T-cell (primary cell): ENCODE measurements around the gene ANKLE2. TPM values are rescaled to one million over a fixed set of nuclear protein-coding genes. Genes with fewer than 3 reads are reported as not detected.
"Not testable (repeated sequence)": the region's sequence is repeated elsewhere in the genome, so short reads cannot be mapped to it uniquely, and the experiment has no call there.

Source experiments
- ATAC-seq, 4 experiments: fragments of 200-7000 bp in 3 of 4; fragments of 150-1000 bp in 1 of 4; cut with Tn5 transposase; replicated peaks in 1 of 4; 1 replicate in 3 of 4; 2 replicates in 1 of 4; pipeline ENCODE4 v1.10.0; 2021; ENCODE audit warnings: moderate library complexity in 3 of 4, mild to moderate bottlenecking in 2 of 4, moderate number of reproducible peaks in 1 of 4
- CTCF ChIA-PET, 2 donors: fragments of 300-600 bp; sonication (Branson Sonifier 250); formaldehyde crosslinking; loops; one replicate each; lab custom pipeline; 2022; ENCODE audit warnings: antibody characterized with exemption in 2 of 2; lab: Charles Lee
- POLR2A ChIA-PET, 2 donors: fragments of 300-600 bp; sonication (Branson Sonifier 250); formaldehyde crosslinking; loops; one replicate each; lab custom pipeline; 2022; ENCODE audit warnings: antibody characterized with exemption in 2 of 2; lab: Charles Lee
- DNase-seq, 35 experiments: peaks; one replicate each; pipeline versions ENCODE4 v3.0.0 to v3.0.0-alpha.2; 2013 to 2023
- H3K27ac ChIP-seq: one replicate; pipeline ENCODE4 v1.5.1; 2013; ENCODE audit warnings: low read length
- H3K27me3 ChIP-seq, 2 experiments: replicated peaks in 1 of 2; 1 replicate in 1 of 2; 2 replicates in 1 of 2; pipeline versions ENCODE4 v1.6.1 to v1.7.0; 2013; ENCODE audit warnings: low read length in 1 of 2, mixed read lengths in 1 of 2; ENCODE audit not compliant: control insufficient read depth in 2 of 2, insufficient read depth in 2 of 2; ENCODE audit errors: extremely low read depth in 1 of 2
- H3K36me3 ChIP-seq, 2 donors: 1 replicate in 1 of 2; 2 replicates in 1 of 2; pipeline versions ENCODE4 v1.6.1 to v1.7.0; 2013; ENCODE audit warnings: low read length in 1 of 2; ENCODE audit not compliant: control insufficient read depth in 2 of 2, insufficient read depth in 1 of 2; ENCODE audit errors: extremely low read depth in 1 of 2
- H3K4me1 ChIP-seq, 2 experiments: 1 replicate in 1 of 2; 2 replicates in 1 of 2; pipeline versions ENCODE4 v1.6.1 to v1.7.0; 2013; ENCODE audit warnings: low read length in 2 of 2, mixed read lengths in 1 of 2; ENCODE audit not compliant: insufficient read depth in 2 of 2, control insufficient read depth in 1 of 2; ENCODE audit errors: extremely low read depth in 1 of 2
- H3K4me3 ChIP-seq, 2 donors: 1 replicate in 1 of 2; 2 replicates in 1 of 2; pipeline versions ENCODE4 v1.5.1 to v1.7.0; 2013; ENCODE audit warnings: mild to moderate bottlenecking in 2 of 2, low read length in 1 of 2, moderate library complexity in 1 of 2; ENCODE audit not compliant: control insufficient read depth in 1 of 2; ENCODE audit errors: extremely low read depth in 1 of 2
- H3K9me3 ChIP-seq: 2 replicates; pipeline ENCODE4 v1.7.0; 2013
- H3K27ac Mint-ChIP-seq, 2 donors: one replicate each; pipeline ENCODE4 v1.8.0; 2020 to 2021; ENCODE audit warnings: mild to moderate bottlenecking in 2 of 2, mixed read lengths in 2 of 2
- H3K27me3 Mint-ChIP-seq, 2 donors: one replicate each; pipeline ENCODE4 v1.8.0; 2021 to 2022; ENCODE audit warnings: mixed read lengths in 2 of 2
- H3K36me3 Mint-ChIP-seq: one replicate; pipeline ENCODE4 v1.8.0; 2021; ENCODE audit warnings: mixed read lengths
- H3K4me1 Mint-ChIP-seq, 3 donors: one replicate each; pipeline ENCODE4 v1.8.0; 2020 to 2022; ENCODE audit warnings: mixed read lengths in 3 of 3, mild to moderate bottlenecking in 1 of 3
- H3K4me3 Mint-ChIP-seq, 3 donors: one replicate each; pipeline ENCODE4 v1.8.0; 2020 to 2022; ENCODE audit warnings: mild to moderate bottlenecking in 3 of 3, mixed read lengths in 3 of 3, moderate library complexity in 3 of 3
- H3K9me3 Mint-ChIP-seq, 3 donors: one replicate each; pipeline ENCODE4 v1.8.0; 2020 to 2022; ENCODE audit warnings: mixed read lengths in 3 of 3
- WGBS: methylation state at CpG from one replicate; pipeline ENCODE4 v1.1.5; 2013; ENCODE audit warnings: missing lambda C conversion rate; ENCODE audit not compliant: insufficient coverage; 5-methylcytosine and 5-hydroxymethylcytosine counted together
- total RNA-seq, 35 experiments: library from RNA in 6 of 35; stranded (reverse) in 6 of 35; fragments of 120-200 nt in 1 of 35; gene quantifications; one replicate each; pipeline versions ENCODE4 v1.2.1 to v1.2.4 and lab custom pipeline; 2013 to 2026

ANKLE2 gene
- total RNA-seq, 5 donors from 2014 or later (not counting 1 experiment from before 2014, with no cell fraction given): 88.1 to 106 (median 94.3) TPM

DNA sequence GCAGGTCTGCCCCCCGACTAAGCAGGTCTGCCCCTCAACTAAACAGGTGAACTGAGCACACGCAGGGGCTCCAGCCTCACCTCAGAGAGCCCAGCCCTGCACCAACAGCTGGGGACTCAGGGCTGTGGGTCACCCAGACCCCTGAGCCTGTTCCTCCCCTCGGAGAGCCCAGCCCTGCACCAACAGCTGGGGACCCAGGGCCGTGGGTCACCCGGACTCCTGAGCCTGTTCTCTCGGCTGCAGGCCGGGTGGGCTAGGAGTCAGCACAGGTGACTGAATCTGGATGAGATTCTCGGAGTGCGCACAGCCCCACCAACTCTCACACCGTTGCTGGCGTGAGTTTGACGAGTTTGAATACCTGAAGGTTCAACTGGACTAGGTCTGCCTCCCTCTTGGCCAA lies 20.3 kb upstream of the ANKLE2 start:
- no peak overlapping the region for H3K27ac Mint-ChIP-seq
- H3K9me3 Mint-ChIP-seq: no peaks in the 10 kb centered on the region
- peaks cover 0 to 9% (median 0%) of the 10 kb centered on the region in 3 donors for H3K4me1 Mint-ChIP-seq
- CTCF ChIA-PET: no interaction called here
- Histone ChIP-seq H3K4me3 (no peak overlapping the region), H3K36me3 (peaks cover 48 to 65% of the 10 kb centered on the region in 2 donors), H3K27ac (no peak overlapping the region), H3K27me3 (no peaks in the 10 kb centered on the region), H3K9me3 (no peaks in the 10 kb centered on the region), H3K4me1 (no peaks in the 10 kb centered on the region)
- POLR2A ChIA-PET: no interaction called here
- DNase-seq: no peak
- H3K27me3 Mint-ChIP-seq: no peaks in the 10 kb centered on the region
- no peak for ATAC-seq
- peaks cover 46% of the 10 kb centered on the region for H3K36me3 Mint-ChIP-seq
- H3K4me3 Mint-ChIP-seq: no peak overlapping the region
- WGBS: 99% methylated on average over 9 of the region's 12 CpGs

DNA sequence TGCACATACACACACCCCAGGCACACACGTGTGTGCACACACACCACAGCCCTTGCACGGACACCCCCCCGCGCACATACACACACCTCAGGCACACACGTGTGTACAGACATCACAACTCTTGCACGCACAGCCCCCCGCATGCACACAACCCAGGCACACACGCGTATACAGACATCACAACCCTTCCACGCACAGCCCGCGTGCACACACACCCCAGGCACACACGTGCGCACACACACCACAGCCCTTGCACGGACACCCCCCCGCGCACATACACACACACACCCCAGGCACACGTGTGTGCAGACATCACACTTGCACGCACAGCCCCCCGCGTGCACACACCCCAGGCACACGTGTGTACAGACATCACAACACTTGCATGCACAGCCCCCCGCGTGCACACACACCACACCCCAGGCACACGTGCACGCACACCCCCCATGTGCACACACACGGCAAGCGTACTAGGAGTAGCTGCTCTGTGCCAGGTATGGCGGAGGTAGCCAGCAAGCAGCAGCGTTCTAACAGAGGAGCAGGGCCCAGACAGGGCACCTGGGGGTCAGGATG lies 18.2 kb upstream of the ANKLE2 start:
- no peaks in the 10 kb centered on the region for H3K27me3 Mint-ChIP-seq
- H3K36me3 Mint-ChIP-seq: peaks cover 42% of the 10 kb centered on the region
- H3K4me3 Mint-ChIP-seq: no peak overlapping the region
- 95% methylated on average over 25 of the region's 30 CpGs for WGBS
- H3K4me1 Mint-ChIP-seq: peaks cover 0 to 13% (median 3%) of the 10 kb centered on the region in 3 donors
- no peak overlapping the region for H3K27ac Mint-ChIP-seq
- Histone ChIP-seq H3K9me3 (no peaks in the 10 kb centered on the region), H3K27me3 (no peaks in the 10 kb centered on the region), H3K27ac (no peak overlapping the region), H3K4me1 (no peaks in the 10 kb centered on the region), H3K4me3 (no peak overlapping the region), H3K36me3 (peaks cover 48 to 66% of the 10 kb centered on the region in 2 donors)
- CTCF ChIA-PET: no interaction called here
- ATAC-seq: no peak
- POLR2A ChIA-PET: no interaction called here
- H3K9me3 Mint-ChIP-seq: no peaks in the 10 kb centered on the region
- DNase-seq: no peak

DNA sequence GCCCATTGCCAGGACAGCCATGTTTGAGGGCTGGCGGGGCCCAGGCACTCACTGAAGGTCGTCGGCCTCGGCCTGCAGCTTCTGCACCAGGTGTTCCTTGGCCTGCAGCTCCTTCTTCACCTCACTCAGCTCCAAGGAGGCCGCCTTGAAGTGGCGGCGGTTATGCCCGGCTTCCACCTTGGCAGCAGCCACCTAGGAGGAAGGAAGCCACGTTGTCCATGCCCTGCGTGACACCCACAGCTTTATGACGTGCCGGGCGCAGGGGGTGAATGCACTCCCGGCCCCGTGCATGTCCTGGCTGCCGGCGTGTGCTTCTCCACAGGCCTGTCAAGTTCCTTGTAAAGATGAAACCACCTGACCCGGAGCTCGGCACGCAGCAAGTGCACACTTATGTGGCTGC lies 16.0 kb upstream of the ANKLE2 start:
- no peak overlapping the region for H3K4me3 ChIP-seq
- 97% methylated on average over 17 of the region's 20 CpGs for WGBS
- peaks cover 40 to 71% of the 10 kb centered on the region in 2 donors for H3K36me3 ChIP-seq
- Mint-ChIP-seq H3K4me3 (no peak overlapping the region), H3K4me1 (peaks cover 10 to 27% (median 18%) of the 10 kb centered on the region in 3 donors), H3K9me3 (no peaks in the 10 kb centered on the region), H3K27ac (no peak overlapping the region), H3K27me3 (no peaks in the 10 kb centered on the region), H3K36me3 (peaks cover 43% of the 10 kb centered on the region)
- H3K27me3 ChIP-seq: no peaks in the 10 kb centered on the region
- ChIA-PET CTCF (no interaction called here), POLR2A (no interaction called here)
- ATAC-seq: no peak
- no peak for DNase-seq
- peaks cover 5 to 21% of the 10 kb centered on the region in 2 experiments for H3K4me1 ChIP-seq
- H3K27ac ChIP-seq: no peak overlapping the region
- no peaks in the 10 kb centered on the region for H3K9me3 ChIP-seq

DNA sequence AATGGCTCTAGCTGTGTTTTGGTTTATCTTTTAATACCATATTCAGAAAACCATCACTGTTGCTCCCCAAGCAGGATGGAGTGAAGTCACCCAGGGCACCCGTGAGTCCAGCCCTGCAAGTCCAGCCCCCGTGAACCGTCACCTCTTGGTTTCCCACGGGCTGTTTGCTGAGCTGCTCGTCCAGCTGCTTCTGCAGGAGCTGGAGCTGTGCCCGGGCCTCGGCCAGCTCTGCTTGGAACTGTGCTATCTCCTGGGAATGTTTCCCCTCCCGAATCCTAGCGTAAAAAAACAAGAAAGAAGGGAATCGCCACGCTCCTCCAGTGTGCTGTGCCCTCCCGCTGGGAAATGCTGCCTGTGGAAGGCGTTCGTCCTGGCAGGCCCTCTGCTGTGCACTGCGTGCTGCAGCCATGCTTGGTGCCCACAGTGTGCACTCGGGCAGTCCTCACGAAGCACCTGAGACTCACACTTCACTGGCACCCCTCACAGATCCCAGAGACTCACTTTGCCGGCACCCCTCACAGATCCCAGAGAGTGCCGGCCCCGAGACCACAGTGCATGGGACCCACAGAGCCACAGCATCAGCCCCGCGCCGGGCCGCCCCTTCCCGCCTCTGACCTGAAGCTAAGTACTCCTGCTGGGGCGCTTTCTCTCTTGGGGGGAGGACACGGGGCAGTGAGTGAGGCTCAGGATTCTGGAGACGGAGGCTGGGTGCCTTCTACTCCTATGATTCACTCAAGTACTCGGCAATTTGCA lies 15.4 kb upstream of the ANKLE2 start:
- POLR2A ChIA-PET: no interaction called here
- DNase-seq: no peak
- Mint-ChIP-seq H3K4me1 (peaks cover 13 to 33% (median 21%) of the 10 kb centered on the region in 3 donors), H3K9me3 (no peaks in the 10 kb centered on the region), H3K27ac (peak overlapping the region in 1 of 2 donors; percentile 23), H3K4me3 (peak overlapping the region in 1 of 3 donors; percentile 40), H3K27me3 (no peaks in the 10 kb centered on the region), H3K36me3 (peaks cover 43% of the 10 kb centered on the region)
- H3K36me3 ChIP-seq: peaks cover 38 to 67% of the 10 kb centered on the region in 2 donors
- CTCF ChIA-PET: interaction anchor here in 1 of 2 donors (1.2 kb wide), 1 partner anchor 9 kb away, joined by 3 read pairs; no protein-coding TSS in a partner anchor
- no peak overlapping the region for H3K4me3 ChIP-seq
- H3K4me1 ChIP-seq: peaks cover 6 to 28% of the 10 kb centered on the region in 2 experiments
- WGBS: 97% methylated on average over 27 of the region's 29 CpGs
- no peak for ATAC-seq
- H3K9me3 ChIP-seq: no peaks in the 10 kb centered on the region
- H3K27me3 ChIP-seq: no peaks in the 10 kb centered on the region
- no peak overlapping the region for H3K27ac ChIP-seq

DNA sequence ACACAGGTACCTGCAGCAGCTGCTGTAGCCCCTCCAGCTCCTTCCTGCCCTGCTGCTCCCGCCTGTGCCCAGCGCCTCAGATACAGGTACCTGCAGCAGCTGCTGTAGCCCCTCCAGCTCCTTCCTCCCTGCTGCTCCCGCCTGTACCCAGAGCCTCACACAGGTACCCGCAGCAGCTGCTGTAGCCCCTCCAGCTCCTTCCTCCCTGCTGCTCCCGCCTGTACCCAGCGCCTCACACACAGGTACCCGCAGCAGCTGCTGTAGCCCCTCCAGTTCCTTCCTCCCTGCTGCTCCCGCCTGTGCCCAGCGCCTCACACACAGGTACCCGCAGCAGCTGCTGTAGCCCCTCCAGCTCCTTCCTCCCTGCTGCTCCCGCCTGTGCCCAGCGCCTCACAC lies 14.6 kb upstream of the ANKLE2 start:
- not testable (repeated sequence) for H3K27ac ChIP-seq, H3K9me3 Mint-ChIP-seq, H3K4me3 ChIP-seq, H3K9me3 ChIP-seq, ATAC-seq, H3K27me3 Mint-ChIP-seq, H3K27me3 ChIP-seq, DNase-seq
- WGBS: 87% methylated on average over 3 of the region's 12 CpGs
- H3K4me1 Mint-ChIP-seq: peaks cover 19 to 41% (median 29%) of the 10 kb centered on the region in 3 donors
- H3K27ac Mint-ChIP-seq: peak overlapping the region in 1 of 2 donors; percentile 55
- H3K4me3 Mint-ChIP-seq: peak overlapping the region in 1 of 3 donors; percentile 40
- peaks cover 39% of the 10 kb centered on the region for H3K36me3 Mint-ChIP-seq
- ChIA-PET CTCF (interaction anchor here in 1 of 2 donors (0.6 to 1.2 kb wide), 2 partner anchors 8 to 12 kb away, joined by 3 read pairs; no protein-coding TSS in a partner anchor), POLR2A (interaction anchor here in 1 of 2 donors (0.6 kb wide), 1 partner anchor 29 kb away, joined by 5 read pairs; no protein-coding TSS in a partner anchor)
- peaks cover 11 to 35% of the 10 kb centered on the region in 2 experiments for H3K4me1 ChIP-seq
- H3K36me3 ChIP-seq: peaks cover 32 to 65% of the 10 kb centered on the region in 2 donors

DNA sequence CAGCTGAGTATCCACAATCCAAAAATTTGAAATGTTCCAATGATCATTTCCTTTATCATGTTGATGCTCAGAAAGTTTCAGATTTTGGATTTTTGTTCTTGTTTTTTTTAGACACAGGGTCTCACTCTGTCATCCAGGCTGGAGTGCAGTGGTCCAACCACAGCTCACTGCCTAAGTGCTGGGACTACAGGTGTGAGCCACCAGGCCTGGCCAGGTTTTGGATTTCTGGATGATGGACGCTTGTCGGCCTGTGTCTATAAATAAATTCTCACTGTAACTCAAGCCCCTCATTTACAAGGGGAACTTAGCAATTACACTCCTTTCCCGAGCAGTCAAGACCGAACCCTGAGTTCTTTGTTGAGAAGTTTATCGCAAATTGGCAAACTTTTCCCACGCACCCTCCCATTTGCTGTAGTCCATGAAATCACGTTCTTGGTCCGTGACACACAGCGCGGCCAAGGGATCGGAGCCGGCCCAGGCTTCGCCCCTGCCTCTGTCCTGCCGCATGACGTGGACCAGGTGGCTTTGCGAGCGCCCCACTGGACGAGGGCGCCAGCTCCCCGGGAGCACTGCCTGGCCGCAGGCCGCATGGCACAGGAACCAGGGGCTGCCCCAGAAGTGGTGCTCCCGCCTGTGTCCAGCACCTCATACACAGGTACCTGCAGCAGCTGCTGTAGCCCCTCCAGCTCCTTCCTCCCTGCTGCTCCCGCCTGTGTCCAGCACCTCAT lies 14.0 kb upstream of the ANKLE2 start:
- H3K27ac Mint-ChIP-seq: peak overlapping the region in 1 of 2 donors; percentile 55

More for the DNA sequence above, 14.0 kb upstream of the ANKLE2 start:
- no peaks in the 10 kb centered on the region for H3K27me3 ChIP-seq
- Mint-ChIP-seq H3K4me1 (peaks cover 23 to 45% (median 32%) of the 10 kb centered on the region in 3 donors), H3K27me3 (no peaks in the 10 kb centered on the region), H3K36me3 (peaks cover 37% of the 10 kb centered on the region), H3K9me3 (no peaks in the 10 kb centered on the region), H3K4me3 (peak overlapping the region in 1 of 3 donors; percentile 40)
- H3K4me3 ChIP-seq: no peak overlapping the region
- CTCF ChIA-PET: interaction anchor here in 1 of 2 donors (0.6 kb wide), 1 partner anchor 11 kb away, joined by 3 read pairs; no protein-coding TSS in a partner anchor
- H3K4me1 ChIP-seq: peaks cover 16 to 39% of the 10 kb centered on the region in 2 experiments
- WGBS: 97% methylated on average over 22 of the region's 24 CpGs
- ATAC-seq (no peak), DNase-seq (no peak)
- POLR2A ChIA-PET: interaction anchor here in 1 of 2 donors (0.6 kb wide), 1 partner anchor 29 kb away, joined by 5 read pairs; no protein-coding TSS in a partner anchor
- peaks cover 27 to 60% of the 10 kb centered on the region in 2 donors for H3K36me3 ChIP-seq
- H3K9me3 ChIP-seq: no peaks in the 10 kb centered on the region
- H3K27ac ChIP-seq: no peak overlapping the region
